Measurements from ENCODE around the gene IL13RA1.

DNA sequence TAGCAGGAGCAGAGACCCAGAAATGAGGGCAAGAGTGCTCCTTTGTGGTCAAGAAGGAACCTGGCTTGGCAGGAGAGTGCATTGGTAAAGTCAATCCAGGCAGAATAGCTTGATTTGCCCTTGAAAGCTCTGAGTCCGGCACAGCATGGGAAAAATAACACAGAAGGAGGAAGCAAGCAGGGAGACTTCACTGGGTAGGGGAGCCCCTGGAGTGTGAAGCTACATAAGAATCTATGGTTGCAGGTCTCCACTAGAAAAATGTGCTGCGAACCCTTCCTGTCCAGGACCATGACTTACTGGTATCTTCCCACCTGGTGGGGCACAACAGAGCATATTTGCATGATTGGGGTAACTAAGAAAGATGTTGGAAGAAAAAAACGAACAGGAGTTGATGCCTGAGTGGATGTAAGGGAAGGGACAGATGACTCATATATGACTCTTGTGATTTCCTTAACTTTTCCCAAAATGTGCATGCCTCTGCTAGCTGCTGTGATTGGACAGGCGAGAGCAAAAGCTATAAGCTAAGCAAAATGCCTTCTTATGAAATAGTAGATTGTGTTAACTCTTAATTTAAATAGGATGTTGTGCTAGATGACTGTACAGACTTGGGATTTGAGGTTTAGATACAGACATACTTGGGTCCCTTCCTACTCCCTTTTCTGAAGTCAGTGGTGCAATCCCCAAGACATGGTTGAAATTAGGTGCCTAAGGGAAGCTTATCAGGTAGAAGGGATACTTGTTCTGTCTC lies 3.3 kb downstream of the IL13RA1 start:
- TF ChIP-seq CTCF (IDR thresholded peaks at IDR 0.05; ENCODE audit: low read length) (no peak), EZH2 (IDR thresholded peaks at IDR 0.05; ENCODE audit: borderline replicate concordance, low read length) (no peak)

Measured in OCI-LY1 (cell line).